A673 (cell line): ENCODE measurements around the gene DHX15. TPM values are rescaled to one million over a fixed set of nuclear protein-coding genes. Genes with fewer than 3 reads are reported as not detected.

Experiments
- BruUV-seq: library from RNA; stranded (reverse); fragments of 400-500 nt; replicated peaks from 2 replicates; lab custom pipeline; 2021; lab: Mats Ljungman, UMichigan
- CTCF ChIA-PET: fragments of 300-600 bp; sonication (Branson Sonifier 250); formaldehyde crosslinking; loops from one replicate; lab custom pipeline; 2022; ENCODE audit warnings: antibody characterized with exemption; lab: Charles Lee
- POLR2A ChIA-PET: fragments of 300-600 bp; sonication (Branson Sonifier 250); formaldehyde crosslinking; loops from one replicate; lab custom pipeline; 2022; ENCODE audit warnings: antibody characterized with exemption; ENCODE audit not compliant: low non-redundant PET; lab: Charles Lee
- DNase-seq: peaks from one replicate; pipeline ENCODE4 v3.0.0-alpha.2; 2015; ENCODE audit warnings: low spot score
- H3K27ac ChIP-seq: fragments of 200-600 bp; sonication (generic); 2 replicates; pipeline ENCODE4 v1.5.1; 2016; ENCODE audit warnings: mixed run types, low read depth, mild to moderate bottlenecking, mixed read lengths, antibody characterized with exemption, low read length; ENCODE audit not compliant: poor library complexity, severe bottlenecking
- H3K27me3 ChIP-seq: fragments of 200-600 bp; sonication (generic); replicated peaks from 2 replicates; pipeline ENCODE4 v1.6.1; 2017; ENCODE audit warnings: mixed run types, low read depth, mild to moderate bottlenecking, mixed read lengths, antibody characterized with exemption, low read length; ENCODE audit not compliant: insufficient read depth, poor library complexity
- H3K36me3 ChIP-seq: fragments of 200-600 bp; sonication (generic); 2 replicates; pipeline ENCODE4 v1.6.1; 2016; ENCODE audit warnings: mixed run types, mild to moderate bottlenecking, mixed read lengths, antibody characterized with exemption, low read length; ENCODE audit not compliant: insufficient read depth, poor library complexity, severe bottlenecking
- H3K4me1 ChIP-seq: fragments of 200-600 bp; sonication (generic); 2 replicates; pipeline ENCODE4 v1.6.1; 2017; ENCODE audit warnings: mixed run types, mild to moderate bottlenecking, mixed read lengths, antibody characterized with exemption, low read length; ENCODE audit not compliant: insufficient read depth, poor library complexity, severe bottlenecking
- H3K4me3 ChIP-seq: fragments of 200-600 bp; sonication (generic); 2 replicates; pipeline ENCODE4 v1.5.1; 2016; ENCODE audit warnings: low read depth, mixed run types, mild to moderate bottlenecking, mixed read lengths, low read length; ENCODE audit not compliant: poor library complexity, severe bottlenecking
- H3K9me3 ChIP-seq: fragments of 200-600 bp; sonication (generic); 2 replicates; pipeline ENCODE4 v1.6.1; 2016; ENCODE audit warnings: mixed run types, low read depth, mild to moderate bottlenecking, mixed read lengths, antibody characterized with exemption, low read length; ENCODE audit not compliant: poor library complexity, severe bottlenecking
- EZH2 ChIP-seq: fragments of 200-600 bp; sonication (generic); IDR thresholded peaks from 2 replicates; pipeline ENCODE4 v1.6.1; 2017; ENCODE audit warnings: borderline replicate concordance, low read depth, mild to moderate bottlenecking, mixed read lengths, antibody characterized with exemption, low read length; ENCODE audit not compliant: poor library complexity, severe bottlenecking
- intact Hi-C: fragments of 100-400 bp; cut with micrococcal nuclease; formaldehyde crosslinking; loops from one replicate; pipeline ENCODE4 v1.10.0; 2022; ENCODE audit not compliant: unreplicated experiment
- total RNA-seq: library from RNA; stranded (reverse); gene quantifications from 2 replicates; pipeline ENCODE4 v1.2.3, GENCODE V29; 2021
- TF ChIP-seq, protein P1 (sequence below): fragments of 300-800, 200-600 bp; sonication (generic); conservative IDR thresholded peaks from 2 replicates; pipeline ENCODE4 v1.5.1; 2017; ENCODE audit warnings: low read depth, mild to moderate bottlenecking, antibody characterized with exemption, low read length, moderate library complexity, mixed read lengths

Gene DHX15
- total RNA-seq, 1 experiment from 2014 or later: 229 TPM

DNA sequence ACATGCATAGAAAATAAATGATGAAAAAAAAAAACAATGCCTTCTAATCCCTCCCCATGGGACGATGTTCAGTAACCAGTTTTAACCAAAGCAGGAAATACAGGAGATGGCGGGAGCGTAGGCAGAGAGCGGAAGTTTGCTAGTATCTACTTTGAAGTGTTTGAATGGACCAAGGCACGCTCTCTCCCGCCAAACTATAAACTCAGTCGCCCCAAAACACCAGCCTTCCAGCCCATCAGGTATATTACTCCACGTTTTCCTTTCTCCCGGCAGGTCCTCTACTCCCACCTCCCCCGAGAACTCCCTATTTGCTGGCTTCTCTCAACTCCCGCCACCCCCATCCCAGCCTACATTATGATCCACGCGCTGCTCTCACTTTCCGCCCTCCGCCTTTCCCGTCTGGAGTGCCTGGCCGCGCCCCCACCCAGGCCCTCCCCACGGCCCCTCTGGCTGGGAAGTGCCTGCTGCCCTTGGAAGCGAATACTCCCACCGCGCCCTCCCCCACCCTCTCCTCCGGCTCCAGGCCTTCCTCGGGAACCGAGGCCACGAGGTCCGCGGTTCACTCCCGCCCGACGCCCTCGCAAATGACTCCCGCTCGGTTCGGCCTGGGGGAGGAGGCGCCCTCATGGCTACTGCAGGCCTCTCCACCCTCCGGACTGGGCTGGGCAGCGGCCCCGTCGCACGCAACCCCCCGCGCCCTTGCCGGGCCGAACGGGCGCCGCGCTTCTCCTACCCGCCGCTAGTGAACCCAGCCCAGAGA lies 723 bp downstream of the DHX15 start:
- Histone ChIP-seq H3K4me1 (peaks cover 5% of the 10 kb centered on the region), H3K27ac (peak overlapping the region; percentile 99), H3K27me3 (no peaks in the 10 kb centered on the region), H3K36me3 (peaks cover 16% of the 10 kb centered on the region), H3K9me3 (no peaks in the 10 kb centered on the region), H3K4me3 (peak overlapping the region; percentile 99)
- POLR2A ChIA-PET: no interaction called here
- CTCF ChIA-PET: no interaction called here
- BruUV-seq: no TSS peak
- TF ChIP-seq EZH2: no peak
- TF ChIP-seq, protein P1, sequence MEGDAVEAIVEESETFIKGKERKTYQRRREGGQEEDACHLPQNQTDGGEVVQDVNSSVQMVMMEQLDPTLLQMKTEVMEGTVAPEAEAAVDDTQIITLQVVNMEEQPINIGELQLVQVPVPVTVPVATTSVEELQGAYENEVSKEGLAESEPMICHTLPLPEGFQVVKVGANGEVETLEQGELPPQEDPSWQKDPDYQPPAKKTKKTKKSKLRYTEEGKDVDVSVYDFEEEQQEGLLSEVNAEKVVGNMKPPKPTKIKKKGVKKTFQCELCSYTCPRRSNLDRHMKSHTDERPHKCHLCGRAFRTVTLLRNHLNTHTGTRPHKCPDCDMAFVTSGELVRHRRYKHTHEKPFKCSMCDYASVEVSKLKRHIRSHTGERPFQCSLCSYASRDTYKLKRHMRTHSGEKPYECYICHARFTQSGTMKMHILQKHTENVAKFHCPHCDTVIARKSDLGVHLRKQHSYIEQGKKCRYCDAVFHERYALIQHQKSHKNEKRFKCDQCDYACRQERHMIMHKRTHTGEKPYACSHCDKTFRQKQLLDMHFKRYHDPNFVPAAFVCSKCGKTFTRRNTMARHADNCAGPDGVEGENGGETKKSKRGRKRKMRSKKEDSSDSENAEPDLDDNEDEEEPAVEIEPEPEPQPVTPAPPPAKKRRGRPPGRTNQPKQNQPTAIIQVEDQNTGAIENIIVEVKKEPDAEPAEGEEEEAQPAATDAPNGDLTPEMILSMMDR: no peak
- intact Hi-C loops: loop anchor here (10.0 kb wide), 1 partner anchor 191 kb away; no protein-coding TSS in a partner anchor
- DNase-seq: peak; percentile 75

DNA sequence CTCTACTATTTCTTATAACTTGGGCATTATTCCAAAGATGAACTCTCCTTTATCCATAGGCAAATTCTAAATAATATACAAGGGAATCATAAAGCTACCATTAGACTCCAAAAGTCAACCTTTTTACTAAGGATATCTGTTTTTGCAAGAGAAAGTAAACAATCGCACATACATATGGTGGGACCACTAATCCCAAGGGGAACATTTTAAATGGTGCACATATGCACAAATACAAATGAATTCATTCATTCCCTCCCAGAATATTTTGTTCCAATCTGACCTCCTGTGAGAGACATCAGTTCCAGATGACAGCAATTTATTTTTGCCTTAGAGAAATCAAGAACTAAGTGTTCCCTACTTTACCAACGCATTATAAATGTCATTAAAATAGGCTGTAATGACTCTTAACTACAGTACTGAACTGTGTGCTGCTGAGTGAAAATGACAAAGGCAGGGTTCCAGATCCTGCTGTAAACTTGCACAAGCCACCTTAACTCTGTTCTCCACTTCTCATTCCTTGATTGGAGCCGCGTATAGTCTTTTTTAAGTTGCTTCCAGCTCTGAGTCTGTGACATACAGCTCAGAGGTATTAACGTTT lies 2.0 kb downstream of the DHX15 start:
- no peaks in the 10 kb centered on the region for H3K27me3 ChIP-seq
- H3K27ac ChIP-seq: no peak overlapping the region
- POLR2A ChIA-PET: no interaction called here
- no peaks in the 10 kb centered on the region for H3K9me3 ChIP-seq
- peaks cover 11% of the 10 kb centered on the region for H3K4me1 ChIP-seq
- peak; percentile 1 for DNase-seq
- no TSS peak for BruUV-seq
- TF ChIP-seq, protein P1: no peak
- TF ChIP-seq EZH2: no peak
- peak overlapping the region; percentile 99 for H3K4me3 ChIP-seq
- intact Hi-C loops: loop anchor here (10.0 kb wide), 1 partner anchor 192 kb away; no protein-coding TSS in a partner anchor
- H3K36me3 ChIP-seq: peaks cover 19% of the 10 kb centered on the region
- CTCF ChIA-PET: interaction anchor here (0.5 kb wide), 1 partner anchor 400 kb away, joined by 3 read pairs; no protein-coding TSS in a partner anchor

DNA sequence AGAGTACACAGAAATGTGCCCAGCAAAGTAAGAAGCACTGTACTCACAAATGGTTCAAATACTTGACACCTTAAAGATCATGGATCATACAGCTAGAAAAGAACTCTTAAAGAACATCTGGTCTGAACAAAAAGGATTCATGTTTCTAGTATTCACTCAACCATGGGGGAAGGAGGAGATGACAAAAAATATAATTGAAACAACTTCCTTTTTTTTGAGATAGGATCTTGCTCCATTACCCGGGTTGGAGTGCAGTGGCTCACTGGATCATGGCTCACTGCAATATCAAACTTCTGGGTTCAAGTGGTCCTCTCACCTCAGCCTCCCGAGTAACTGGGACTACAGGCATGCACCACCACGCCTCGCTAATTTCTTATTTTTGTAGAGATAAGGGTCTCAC lies 6.0 kb downstream of the DHX15 start:
- Histone ChIP-seq H3K4me1 (peaks cover 11% of the 10 kb centered on the region), H3K4me3 (no peak overlapping the region), H3K27ac (no peak overlapping the region), H3K27me3 (no peaks in the 10 kb centered on the region), H3K36me3 (peaks cover 56% of the 10 kb centered on the region), H3K9me3 (no peaks in the 10 kb centered on the region)
- ChIA-PET CTCF (no interaction called here), POLR2A (no interaction called here)
- DNase-seq: no peak
- BruUV-seq: no TSS peak
- TF ChIP-seq, protein P1: no peak
- no peak for TF ChIP-seq EZH2
- intact Hi-C loops: no loop called here
